H9 (cell line): ENCODE results near the gene NADK. TPM values are rescaled to one million over a fixed set of nuclear protein-coding genes. Genes with fewer than 3 reads are reported as not detected.
A peak's percentile ranks its signal among the peaks of the same experiment; 100 is the strongest.

Source experiments
- DNase-seq: peaks from one replicate; pipeline ENCODE4 v3.0.0-alpha.2; 2017
- H2AFZ ChIP-seq: one replicate; pipeline ENCODE4 v1.6.1; 2013; ENCODE audit warnings: mild to moderate bottlenecking, low read length, control low read depth, moderate library complexity
- H2AK5ac ChIP-seq: 2 replicates; pipeline ENCODE4 v1.6.1; 2013; ENCODE audit warnings: low read length, control low read depth, mixed read lengths; ENCODE audit not compliant: insufficient read length
- H2BK120ac ChIP-seq: one replicate; pipeline ENCODE4 v1.6.1; 2013; ENCODE audit warnings: low read depth, mild to moderate bottlenecking, low read length, control low read depth, inconsistent platforms; ENCODE audit not compliant: poor library complexity, severe bottlenecking
- H2BK12ac ChIP-seq: 2 replicates; pipeline ENCODE4 v1.6.1; 2013; ENCODE audit warnings: low read length, control low read depth, mixed read lengths, low read depth; ENCODE audit not compliant: insufficient read length
- H2BK15ac ChIP-seq: 2 replicates; pipeline ENCODE4 v1.6.1; 2013; ENCODE audit warnings: low read depth, low read length, control low read depth
- H2BK20ac ChIP-seq: one replicate; pipeline ENCODE4 v1.6.1; 2013; ENCODE audit warnings: low read depth, mild to moderate bottlenecking, low read length, control low read depth, inconsistent platforms; ENCODE audit not compliant: poor library complexity, severe bottlenecking
- H2BK5ac ChIP-seq: 2 replicates; pipeline ENCODE4 v1.6.1; 2013; ENCODE audit warnings: low read length, control low read depth, mixed read lengths; ENCODE audit not compliant: insufficient read length
- H3K14ac ChIP-seq: 2 replicates; pipeline ENCODE4 v1.6.1; 2013; ENCODE audit warnings: low read length, control low read depth; ENCODE audit not compliant: insufficient read depth
- H3K18ac ChIP-seq: 2 replicates; pipeline ENCODE4 v1.6.1; 2013; ENCODE audit warnings: low read depth, mild to moderate bottlenecking, mixed read lengths, low read length, control low read depth; ENCODE audit not compliant: insufficient read length
- H3K23ac ChIP-seq: 2 replicates; pipeline ENCODE4 v1.6.1; 2013; ENCODE audit warnings: low read length, control low read depth, mixed read lengths, low read depth; ENCODE audit not compliant: insufficient read length
- H3K23me2 ChIP-seq: 2 replicates; pipeline ENCODE4 v1.6.1; 2013; ENCODE audit warnings: low read depth, mild to moderate bottlenecking, mixed read lengths, low read length, control low read depth; ENCODE audit not compliant: insufficient read length, poor library complexity, severe bottlenecking
- H3K27ac ChIP-seq: 2 replicates; pipeline ENCODE4 v1.5.1; 2013; ENCODE audit warnings: low read length, control low read depth, mixed read lengths, low read depth; ENCODE audit not compliant: insufficient read length
- H3K27me3 ChIP-seq: 2 replicates; pipeline ENCODE4 v1.6.1; 2013; ENCODE audit warnings: low read length, control low read depth, inconsistent platforms; ENCODE audit not compliant: insufficient read depth
- H3K4ac ChIP-seq: 2 replicates; pipeline ENCODE4 v1.6.1; 2013; ENCODE audit warnings: low read depth, mild to moderate bottlenecking, control low read depth, inconsistent platforms, low read length, moderate library complexity
- H3K4me1 ChIP-seq: 2 replicates; pipeline ENCODE4 v1.6.1; 2013; ENCODE audit warnings: low read length, control low read depth, inconsistent platforms; ENCODE audit not compliant: insufficient read depth
- H3K4me2 ChIP-seq: 2 replicates; pipeline ENCODE4 v1.6.1; 2013; ENCODE audit warnings: low read length, control low read depth, mixed read lengths; ENCODE audit not compliant: insufficient read length, insufficient read depth
- H3K56ac ChIP-seq: 2 replicates; pipeline ENCODE4 v1.6.1; 2013; ENCODE audit warnings: low read depth, mild to moderate bottlenecking, mixed read lengths, low read length, control low read depth; ENCODE audit not compliant: insufficient read length
- H3K79me1 ChIP-seq: 2 replicates; pipeline ENCODE4 v1.6.1; 2013; ENCODE audit warnings: low read depth, mild to moderate bottlenecking, moderate library complexity, low read length, control low read depth, inconsistent platforms; ENCODE audit not compliant: insufficient read depth, poor library complexity, severe bottlenecking
- H3K79me2 ChIP-seq: 2 replicates; pipeline ENCODE4 v1.6.1; 2013; ENCODE audit warnings: low read length, control low read depth, inconsistent platforms; ENCODE audit not compliant: insufficient read depth
- H3K9ac ChIP-seq: 2 replicates; pipeline ENCODE4 v1.6.1; 2013; ENCODE audit warnings: low read length, control low read depth, mixed read lengths; ENCODE audit not compliant: insufficient read length; ENCODE audit errors: extremely low read depth
- H3K9me3 ChIP-seq: one replicate; pipeline ENCODE4 v1.6.1; 2013; ENCODE audit warnings: low read depth, low read length, inconsistent platforms; ENCODE audit not compliant: control insufficient read depth
- H3T11ph ChIP-seq: one replicate; pipeline ENCODE4 v1.6.1; 2013; ENCODE audit warnings: mild to moderate bottlenecking, low read length, control low read depth, inconsistent platforms
- H4K20me1 ChIP-seq: one replicate; pipeline ENCODE4 v1.6.1; 2013; ENCODE audit not compliant: control insufficient read depth, insufficient read length, insufficient read depth
- H4K5ac ChIP-seq: 2 replicates; pipeline ENCODE4 v1.6.1; 2013; ENCODE audit warnings: low read depth, mild to moderate bottlenecking, mixed read lengths, low read length, control low read depth; ENCODE audit not compliant: insufficient read length
- H4K8ac ChIP-seq: replicated peaks from 2 replicates; pipeline ENCODE4 v1.6.1; 2013; ENCODE audit warnings: low read length, control low read depth, mixed read lengths, low read depth; ENCODE audit not compliant: insufficient read length
- H4K91ac ChIP-seq: 2 replicates; pipeline ENCODE4 v1.6.1; 2013; ENCODE audit warnings: low read depth, mild to moderate bottlenecking, moderate library complexity, mixed read lengths, low read length, control low read depth; ENCODE audit not compliant: insufficient read length
- H3K27ac Mint-ChIP-seq, 3 experiments: 2 replicates in 2 of 3; 3 replicates in 1 of 3; pipeline ENCODE4 v1.8.0; 2020 to 2021; ENCODE audit warnings: mixed read lengths in 3 of 3, mild to moderate bottlenecking in 1 of 3, moderate library complexity in 1 of 3
- H3K27me3 Mint-ChIP-seq: 2 replicates; pipeline ENCODE4 v1.8.0; 2021; ENCODE audit warnings: low read depth, mild to moderate bottlenecking, moderate library complexity, mixed read lengths
- H3K36me3 Mint-ChIP-seq, 3 experiments: 2 replicates in 2 of 3; 3 replicates in 1 of 3; pipeline ENCODE4 v1.8.0; 2020 to 2021; ENCODE audit warnings: low read depth in 3 of 3, mixed read lengths in 3 of 3; ENCODE audit not compliant: insufficient read depth in 1 of 3
- H3K4me1 Mint-ChIP-seq, 2 experiments: 2 replicates each; pipeline ENCODE4 v1.8.0; 2020; ENCODE audit warnings: mixed read lengths in 2 of 2
- H3K4me3 Mint-ChIP-seq, 2 experiments: 2 replicates in 1 of 2; 3 replicates in 1 of 2; pipeline ENCODE4 v1.8.0; 2020 to 2021; ENCODE audit warnings: mild to moderate bottlenecking in 2 of 2, mixed read lengths in 2 of 2, moderate library complexity in 1 of 2
- H3K9me3 Mint-ChIP-seq, 2 experiments: 2 replicates in 1 of 2; 3 replicates in 1 of 2; pipeline ENCODE4 v1.8.0; 2020; ENCODE audit warnings: mild to moderate bottlenecking in 2 of 2, mixed read lengths in 2 of 2, moderate library complexity in 1 of 2
- CTCF ChIP-seq: fragments of 200-600 bp; sonication (generic); conservative IDR thresholded peaks from 3 replicates; pipeline ENCODE4 v1.8.0; 2021; ENCODE audit warnings: antibody characterized with exemption, mild to moderate bottlenecking
- WGBS: extraction: QIAGEN DNeasy Blood & Tissue Kit; methylation state at CpG from one replicate; pipeline ENCODE4 v1.1.7; 2013; ENCODE audit warnings: missing lambda C conversion rate, low lambda C conversion rate, mixed read lengths; ENCODE audit not compliant: insufficient read length; ENCODE audit errors: extremely low coverage; 5-methylcytosine and 5-hydroxymethylcytosine counted together
- total RNA-seq: library from RNA; stranded (reverse); gene quantifications from 2 replicates; pipeline ENCODE4 v1.2.1, GENCODE V29; 2021

NADK gene
- total RNA-seq, 1 experiment from 2014 or later = 105 TPM

GRCh38 chr1:1758692-1759455 lies 19.4 kb downstream of the NADK start:
- H3K27me3 Mint-ChIP-seq = no peaks in the 10 kb centered on the region; the same call in 1 of the 2 replicates
- Histone ChIP-seq H2BK5ac (no peak overlapping the region), H4K91ac (no peak overlapping the region), H3K56ac (no peak overlapping the region), H3K79me2 (no peaks in the 10 kb centered on the region; the same call in 1 of the 2 replicates), H4K8ac (no peak overlapping the region), H3K4me1 (no peaks in the 10 kb centered on the region), H3K79me1 (peaks cover 6% of the 10 kb centered on the region), H2BK20ac (no peak overlapping the region), H3K4me2 (no peak overlapping the region), H3K9me3 (no peaks in the 10 kb centered on the region), H3K14ac (no peak overlapping the region), H2AK5ac (no peak overlapping the region), H3T11ph (no peak overlapping the region), H4K20me1 (no peaks in the 10 kb centered on the region), H2BK15ac (no peak overlapping the region), H3K23me2 (no peaks in the 10 kb centered on the region), H4K5ac (no peak overlapping the region), H3K4ac (no peak overlapping the region), H3K18ac (no peak overlapping the region), H3K27ac (no peak overlapping the region), H2AFZ (no peak overlapping the region), H2BK12ac (no peak overlapping the region), H2BK120ac (no peak overlapping the region), H3K9ac (no peak overlapping the region), H3K23ac (no peak overlapping the region), H3K27me3 (no peaks in the 10 kb centered on the region)
- H3K36me3 Mint-ChIP-seq = peaks cover 38 to 87% (median 77%) of the 10 kb centered on the region in 3 experiments; a peak in 6 of 7 replicates
- no peaks in the 10 kb centered on the region; a peak in 1 of 5 replicates for H3K9me3 Mint-ChIP-seq
- no peak overlapping the region for H3K4me3 Mint-ChIP-seq
- peak overlapping the region in 2 of 3 experiments; percentile 44 to 63; a peak in 4 of 7 replicates for H3K27ac Mint-ChIP-seq
- TF ChIP-seq CTCF = no peak
- WGBS = no CpG with 5 or more reads among the region's 34 CpGs
- no peaks in the 10 kb centered on the region; a peak in 1 of 4 replicates for H3K4me1 Mint-ChIP-seq
- DNase-seq = no peak
